HepG2 (cell line): Measurements from ENCODE around the gene TRPC4AP.

ENCODE experiments used
- CBX5 ChIP-seq: sonication (generic); formaldehyde crosslinking; IDR thresholded peaks from 2 replicates; pipeline ENCODE4 v1.4.0; 2020; ENCODE audit warnings: missing genetic modification reagents, borderline replicate concordance
- EP300 ChIP-seq, 3 experiments: sonication (generic) in 1 of 3; formaldehyde crosslinking in 1 of 3; IDR thresholded peaks; 2 replicates each; pipeline versions ENCODE4 v1.5.1 to v1.6.1; 2011 to 2020; ENCODE audit warnings: low read depth in 2 of 3, low read length in 2 of 3, borderline replicate concordance in 1 of 3, improper control_type of control experiment in 1 of 3, mild to moderate bottlenecking in 1 of 3, missing genetic modification reagents in 1 of 3, moderate library complexity in 1 of 3
- KDM5B ChIP-seq: sonication (generic); formaldehyde crosslinking; IDR thresholded peaks from 2 replicates; pipeline ENCODE4 v1.4.0; 2020; ENCODE audit warnings: missing genetic modification reagents, mild to moderate bottlenecking, borderline replicate concordance
- MED1 ChIP-seq: sonication (generic); formaldehyde crosslinking; IDR thresholded peaks from 2 replicates; pipeline ENCODE4 v1.4.0; 2020; ENCODE audit warnings: missing genetic modification reagents
- MLLT10 ChIP-seq: sonication (generic); formaldehyde crosslinking; IDR thresholded peaks from 2 replicates; pipeline ENCODE4 v1.4.0; 2020; ENCODE audit warnings: missing genetic modification reagents
- ZNF644 ChIP-seq: IDR thresholded peaks from 2 replicates; pipeline ENCODE4 v1.6.1; 2016; ENCODE audit warnings: low read depth
- ZNF782 ChIP-seq: sonication (generic); formaldehyde crosslinking; IDR thresholded peaks from 2 replicates; pipeline ENCODE4 v1.4.0; 2020; ENCODE audit warnings: missing genetic modification reagents, mild to moderate bottlenecking, borderline replicate concordance
- ZNF816 ChIP-seq: sonication (generic); formaldehyde crosslinking; IDR thresholded peaks from 2 replicates; pipeline ENCODE4 v1.8.0; 2022; ENCODE audit warnings: missing genetic modification reagents, mild to moderate bottlenecking, borderline replicate concordance
- TF ChIP-seq, protein P1 (sequence below): sonication (generic); formaldehyde crosslinking; IDR thresholded peaks from 2 replicates; pipeline ENCODE4 v1.5.0; 2020; ENCODE audit warnings: mild to moderate bottlenecking, missing genetic modification reagents
- TF ChIP-seq, protein P2 (sequence below): IDR thresholded peaks from 2 replicates; pipeline ENCODE4 v1.6.1; 2012; ENCODE audit warnings: inconsistent platforms
- TF ChIP-seq, protein P3 (sequence below): sonication (generic); formaldehyde crosslinking; IDR thresholded peaks from 2 replicates; pipeline ENCODE4 v1.5.0; 2020; ENCODE audit warnings: missing genetic modification reagents
- TF ChIP-seq, protein P4 (sequence below): sonication (generic); formaldehyde crosslinking; IDR thresholded peaks from 2 replicates; pipeline ENCODE4 v1.5.0; 2020; ENCODE audit warnings: mild to moderate bottlenecking, missing genetic modification reagents, moderate library complexity
- TF ChIP-seq, protein P5 (sequence below): IDR thresholded peaks from 2 replicates; pipeline ENCODE4 v1.6.1; 2012; ENCODE audit warnings: low read length, improper control_type of control experiment

DNA sequence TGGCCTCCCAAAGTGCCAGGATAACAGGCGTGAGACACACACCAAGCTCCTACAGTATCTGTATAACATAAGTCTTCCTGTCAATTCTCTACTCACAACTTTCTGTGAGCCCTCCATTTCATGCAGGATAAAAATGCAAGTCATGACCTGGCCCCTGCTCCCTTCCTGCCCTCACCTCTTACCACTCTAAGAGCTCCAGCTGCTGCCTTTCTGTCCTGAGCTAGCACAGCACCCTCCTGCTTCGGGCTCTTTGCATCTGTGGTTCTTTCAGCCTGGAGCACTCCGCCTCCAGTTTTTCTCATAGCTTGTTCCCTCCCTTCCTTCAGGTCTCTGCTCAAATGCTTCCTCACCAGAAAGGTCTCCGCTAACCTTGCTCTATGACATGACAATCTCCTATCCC lies 23.7 kb upstream of the TRPC4AP start:
- TF ChIP-seq ZNF644 (CRISPR knock-in tag) = no peak
- TF ChIP-seq, protein P1, sequence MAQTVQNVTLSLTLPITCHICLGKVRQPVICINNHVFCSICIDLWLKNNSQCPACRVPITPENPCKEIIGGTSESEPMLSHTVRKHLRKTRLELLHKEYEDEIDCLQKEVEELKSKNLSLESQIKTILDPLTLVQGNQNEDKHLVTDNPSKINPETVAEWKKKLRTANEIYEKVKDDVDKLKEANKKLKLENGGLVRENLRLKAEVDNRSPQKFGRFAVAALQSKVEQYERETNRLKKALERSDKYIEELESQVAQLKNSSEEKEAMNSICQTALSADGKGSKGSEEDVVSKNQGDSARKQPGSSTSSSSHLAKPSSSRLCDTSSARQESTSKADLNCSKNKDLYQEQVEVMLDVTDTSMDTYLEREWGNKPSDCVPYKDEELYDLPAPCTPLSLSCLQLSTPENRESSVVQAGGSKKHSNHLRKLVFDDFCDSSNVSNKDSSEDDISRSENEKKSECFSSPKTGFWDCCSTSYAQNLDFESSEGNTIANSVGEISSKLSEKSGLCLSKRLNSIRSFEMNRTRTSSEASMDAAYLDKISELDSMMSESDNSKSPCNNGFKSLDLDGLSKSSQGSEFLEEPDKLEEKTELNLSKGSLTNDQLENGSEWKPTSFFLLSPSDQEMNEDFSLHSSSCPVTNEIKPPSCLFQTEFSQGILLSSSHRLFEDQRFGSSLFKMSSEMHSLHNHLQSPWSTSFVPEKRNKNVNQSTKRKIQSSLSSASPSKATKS (CRISPR knock-in tag) = no peak
- TF ChIP-seq KDM5B (CRISPR knock-in tag) = no peak
- no peak for TF ChIP-seq MED1 (CRISPR knock-in tag)
- no peak for TF ChIP-seq ZNF816 (CRISPR knock-in tag)
- TF ChIP-seq, protein P2, sequence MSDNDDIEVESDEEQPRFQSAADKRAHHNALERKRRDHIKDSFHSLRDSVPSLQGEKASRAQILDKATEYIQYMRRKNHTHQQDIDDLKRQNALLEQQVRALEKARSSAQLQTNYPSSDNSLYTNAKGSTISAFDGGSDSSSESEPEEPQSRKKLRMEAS = no peak
- TF ChIP-seq, protein P3, sequence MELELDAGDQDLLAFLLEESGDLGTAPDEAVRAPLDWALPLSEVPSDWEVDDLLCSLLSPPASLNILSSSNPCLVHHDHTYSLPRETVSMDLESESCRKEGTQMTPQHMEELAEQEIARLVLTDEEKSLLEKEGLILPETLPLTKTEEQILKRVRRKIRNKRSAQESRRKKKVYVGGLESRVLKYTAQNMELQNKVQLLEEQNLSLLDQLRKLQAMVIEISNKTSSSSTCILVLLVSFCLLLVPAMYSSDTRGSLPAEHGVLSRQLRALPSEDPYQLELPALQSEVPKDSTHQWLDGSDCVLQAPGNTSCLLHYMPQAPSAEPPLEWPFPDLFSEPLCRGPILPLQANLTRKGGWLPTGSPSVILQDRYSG (CRISPR knock-in tag) = no peak
- TF ChIP-seq, protein P4, sequence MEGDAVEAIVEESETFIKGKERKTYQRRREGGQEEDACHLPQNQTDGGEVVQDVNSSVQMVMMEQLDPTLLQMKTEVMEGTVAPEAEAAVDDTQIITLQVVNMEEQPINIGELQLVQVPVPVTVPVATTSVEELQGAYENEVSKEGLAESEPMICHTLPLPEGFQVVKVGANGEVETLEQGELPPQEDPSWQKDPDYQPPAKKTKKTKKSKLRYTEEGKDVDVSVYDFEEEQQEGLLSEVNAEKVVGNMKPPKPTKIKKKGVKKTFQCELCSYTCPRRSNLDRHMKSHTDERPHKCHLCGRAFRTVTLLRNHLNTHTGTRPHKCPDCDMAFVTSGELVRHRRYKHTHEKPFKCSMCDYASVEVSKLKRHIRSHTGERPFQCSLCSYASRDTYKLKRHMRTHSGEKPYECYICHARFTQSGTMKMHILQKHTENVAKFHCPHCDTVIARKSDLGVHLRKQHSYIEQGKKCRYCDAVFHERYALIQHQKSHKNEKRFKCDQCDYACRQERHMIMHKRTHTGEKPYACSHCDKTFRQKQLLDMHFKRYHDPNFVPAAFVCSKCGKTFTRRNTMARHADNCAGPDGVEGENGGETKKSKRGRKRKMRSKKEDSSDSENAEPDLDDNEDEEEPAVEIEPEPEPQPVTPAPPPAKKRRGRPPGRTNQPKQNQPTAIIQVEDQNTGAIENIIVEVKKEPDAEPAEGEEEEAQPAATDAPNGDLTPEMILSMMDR (CRISPR knock-in tag) = no peak
- no peak for TF ChIP-seq ZNF782 (CRISPR knock-in tag)
- TF ChIP-seq, protein P5, sequence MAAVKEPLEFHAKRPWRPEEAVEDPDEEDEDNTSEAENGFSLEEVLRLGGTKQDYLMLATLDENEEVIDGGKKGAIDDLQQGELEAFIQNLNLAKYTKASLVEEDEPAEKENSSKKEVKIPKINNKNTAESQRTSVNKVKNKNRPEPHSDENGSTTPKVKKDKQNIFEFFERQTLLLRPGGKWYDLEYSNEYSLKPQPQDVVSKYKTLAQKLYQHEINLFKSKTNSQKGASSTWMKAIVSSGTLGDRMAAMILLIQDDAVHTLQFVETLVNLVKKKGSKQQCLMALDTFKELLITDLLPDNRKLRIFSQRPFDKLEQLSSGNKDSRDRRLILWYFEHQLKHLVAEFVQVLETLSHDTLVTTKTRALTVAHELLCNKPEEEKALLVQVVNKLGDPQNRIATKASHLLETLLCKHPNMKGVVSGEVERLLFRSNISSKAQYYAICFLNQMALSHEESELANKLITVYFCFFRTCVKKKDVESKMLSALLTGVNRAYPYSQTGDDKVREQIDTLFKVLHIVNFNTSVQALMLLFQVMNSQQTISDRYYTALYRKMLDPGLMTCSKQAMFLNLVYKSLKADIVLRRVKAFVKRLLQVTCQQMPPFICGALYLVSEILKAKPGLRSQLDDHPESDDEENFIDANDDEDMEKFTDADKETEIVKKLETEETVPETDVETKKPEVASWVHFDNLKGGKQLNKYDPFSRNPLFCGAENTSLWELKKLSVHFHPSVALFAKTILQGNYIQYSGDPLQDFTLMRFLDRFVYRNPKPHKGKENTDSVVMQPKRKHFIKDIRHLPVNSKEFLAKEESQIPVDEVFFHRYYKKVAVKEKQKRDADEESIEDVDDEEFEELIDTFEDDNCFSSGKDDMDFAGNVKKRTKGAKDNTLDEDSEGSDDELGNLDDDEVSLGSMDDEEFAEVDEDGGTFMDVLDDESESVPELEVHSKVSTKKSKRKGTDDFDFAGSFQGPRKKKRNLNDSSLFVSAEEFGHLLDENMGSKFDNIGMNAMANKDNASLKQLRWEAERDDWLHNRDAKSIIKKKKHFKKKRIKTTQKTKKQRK = no peak
- no peak for TF ChIP-seq MLLT10 (CRISPR knock-in tag)
- no peak for TF ChIP-seq CBX5
- TF ChIP-seq EP300 (IDR thresholded peaks at IDR 0.05; ENCODE audit: low read depth in 2 of 2, low read length in 2 of 2) = no peak
- TF ChIP-seq EP300 (CRISPR knock-in tag; IDR thresholded peaks at IDR 0.05; ENCODE audit: borderline replicate concordance) = no peak
